GM21515 (cell line): Measurements from ENCODE around the gene AHDC1.
"Not testable (repeated sequence)": the region's sequence is repeated elsewhere in the genome, so short reads cannot be mapped to it uniquely, and the experiment has no call there.

Experiments
- ATAC-seq: cut with Tn5 transposase; IDR thresholded peaks from one replicate; pipeline ENCODE4 v1.9.1; 2021; ENCODE audit not compliant: unreplicated experiment

The AHDC1 gene

DNA sequence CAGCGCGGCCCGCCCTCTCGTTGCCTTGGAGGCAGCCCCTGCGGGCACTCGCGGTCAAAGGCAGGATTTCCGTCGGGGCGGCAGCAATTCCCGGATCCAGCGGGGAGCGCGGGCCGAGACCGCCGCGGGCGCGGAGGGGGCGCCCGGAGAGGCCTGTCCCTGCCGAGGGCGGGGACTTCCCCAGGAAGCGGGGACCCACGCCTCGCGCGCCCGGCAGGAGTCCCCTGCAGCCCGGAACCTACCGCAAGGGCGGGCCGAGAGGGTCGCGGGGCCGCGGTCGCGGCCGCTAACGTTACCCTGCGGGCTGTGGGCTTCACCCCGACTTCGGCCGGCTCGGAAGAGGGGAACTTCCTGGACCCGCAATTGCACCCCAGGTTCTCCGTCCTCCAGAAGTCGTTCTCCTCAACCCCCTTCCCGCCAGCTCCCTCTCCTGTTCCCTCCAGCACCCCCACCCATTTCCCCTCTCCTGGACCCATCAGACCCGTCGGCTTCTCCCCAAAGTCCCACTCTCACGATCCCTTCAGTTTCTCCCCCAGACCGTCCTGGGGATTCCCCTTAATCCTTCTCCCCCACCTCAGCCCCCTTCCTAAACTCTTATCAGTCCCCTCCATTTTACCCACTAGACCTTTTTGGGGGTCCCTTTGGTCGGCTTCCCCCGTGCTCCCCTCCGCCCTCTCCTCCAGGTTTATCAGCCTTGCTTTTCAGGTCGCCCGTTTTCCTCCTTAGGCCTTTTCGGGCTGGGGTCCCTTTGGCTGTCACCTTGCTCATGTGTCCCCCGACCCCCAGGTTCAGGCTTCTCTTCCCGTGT, 30.4 kb upstream of the AHDC1 start:
- no peak for ATAC-seq

- ATAC-seq: no peak
These were observed 29.8 kb upstream of the AHDC1 start for GRCh38 chr1:27633640-27634176.

DNA sequence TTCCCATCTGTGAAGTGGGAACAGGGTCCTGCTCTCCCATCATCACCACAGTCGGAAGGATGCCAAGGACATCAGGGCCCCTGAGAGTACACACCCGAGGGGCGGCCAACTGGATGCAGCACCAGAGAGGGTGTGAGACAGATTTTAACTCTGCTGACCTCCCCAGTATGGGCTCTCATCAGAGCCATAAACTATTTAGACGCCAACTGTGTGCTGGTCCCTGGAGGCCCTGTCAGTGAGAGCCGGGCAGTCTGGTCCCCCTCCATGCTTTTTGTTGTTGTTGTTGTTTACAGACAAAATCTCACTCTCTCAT, 29.3 kb upstream of the AHDC1 start:
- ATAC-seq: no peak

DNA sequence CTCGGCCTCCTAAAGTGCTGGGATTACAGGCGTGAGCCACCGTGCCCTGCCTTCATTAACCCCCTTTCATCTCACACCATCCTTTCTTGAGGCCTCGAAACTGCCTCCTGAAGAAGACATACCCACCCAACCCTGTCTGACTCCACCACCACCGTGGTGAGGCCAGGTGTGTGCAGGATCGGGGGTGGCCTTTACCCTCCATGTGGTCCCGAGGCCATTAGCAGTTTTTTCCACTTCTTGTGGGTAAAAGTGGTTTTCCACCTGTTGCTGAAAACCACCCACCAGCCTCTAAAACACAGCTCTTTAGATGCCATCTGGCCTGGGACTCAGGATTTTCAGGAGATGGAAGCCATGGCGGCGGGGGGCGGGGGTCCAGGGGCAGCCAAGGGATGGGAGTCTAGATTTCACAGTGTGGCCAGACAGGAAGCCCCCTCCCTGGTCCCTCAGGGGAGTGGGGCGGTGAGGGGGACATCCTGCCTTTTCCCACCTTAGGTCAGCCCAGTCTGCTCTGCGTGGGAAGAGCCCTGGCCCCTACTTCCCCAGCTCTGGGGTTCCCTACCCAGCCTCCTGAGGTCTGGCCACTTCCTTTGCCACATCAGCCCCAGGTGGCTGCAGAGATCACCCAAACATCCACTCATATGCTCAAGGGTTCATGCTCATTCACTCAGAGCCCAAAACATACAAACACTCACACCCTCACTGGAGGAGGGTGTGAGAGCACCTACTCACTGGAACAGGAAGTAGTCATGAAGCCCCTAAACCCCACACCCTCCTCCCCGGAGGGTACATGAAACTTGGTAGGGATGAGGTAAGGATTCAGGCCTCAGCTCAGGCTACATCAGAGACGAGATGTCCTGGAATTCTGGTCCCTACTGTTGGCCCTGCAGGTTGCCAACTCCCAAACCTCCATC, 28.7 kb upstream of the AHDC1 start:
- no peak for ATAC-seq

GRCh38 chr1:27630859-27631491, 27.0 kb upstream of the AHDC1 start:
- no peak for ATAC-seq

DNA sequence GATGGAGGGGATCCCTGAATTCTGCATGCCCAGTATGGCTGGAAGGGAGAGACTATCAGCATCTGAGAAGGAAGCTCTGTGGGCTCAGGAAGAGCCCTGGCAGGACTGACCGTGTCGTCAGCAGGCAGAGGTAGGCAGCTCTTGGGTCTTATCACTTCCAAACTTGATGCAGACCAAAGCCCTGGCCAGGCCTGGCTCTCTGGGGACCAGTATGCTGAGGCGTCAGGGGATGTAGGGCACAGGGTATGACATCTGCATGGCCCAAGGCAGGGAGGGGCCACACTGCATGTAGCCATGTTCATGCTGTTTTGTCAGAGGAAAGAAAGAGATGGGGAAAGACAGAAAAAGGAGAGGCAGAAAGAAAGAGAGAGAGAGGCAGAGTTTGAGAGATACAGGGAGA, 24.8 kb upstream of the AHDC1 start:
- ATAC-seq: no peak

DNA sequence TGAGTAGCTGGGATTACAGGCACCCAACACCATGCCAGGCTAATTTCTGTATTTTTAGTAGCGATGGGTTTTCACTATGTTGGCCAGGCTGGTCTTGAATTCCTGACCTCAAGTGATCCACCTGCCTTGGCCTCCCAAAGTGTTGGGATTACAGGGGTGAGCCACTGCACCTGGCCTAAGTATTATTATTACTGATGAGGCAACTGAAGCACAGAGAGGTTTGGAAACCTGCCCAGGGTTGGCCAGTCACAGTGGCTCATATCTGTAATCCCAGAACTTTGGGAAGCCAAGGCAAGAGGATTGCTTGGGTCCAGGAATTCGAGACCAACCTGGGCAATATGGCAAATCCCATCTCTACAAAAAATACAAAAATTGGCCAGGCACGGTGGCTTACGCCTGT, 23.8 kb upstream of the AHDC1 start:
- not testable (repeated sequence) for ATAC-seq

GRCh38 chr1:27627061-27627460, 23.1 kb upstream of the AHDC1 start:
- ATAC-seq: no peak

- ATAC-seq: no peak
These were observed 22.3 kb upstream of the AHDC1 start for GRCh38 chr1:27626031-27626935.

DNA sequence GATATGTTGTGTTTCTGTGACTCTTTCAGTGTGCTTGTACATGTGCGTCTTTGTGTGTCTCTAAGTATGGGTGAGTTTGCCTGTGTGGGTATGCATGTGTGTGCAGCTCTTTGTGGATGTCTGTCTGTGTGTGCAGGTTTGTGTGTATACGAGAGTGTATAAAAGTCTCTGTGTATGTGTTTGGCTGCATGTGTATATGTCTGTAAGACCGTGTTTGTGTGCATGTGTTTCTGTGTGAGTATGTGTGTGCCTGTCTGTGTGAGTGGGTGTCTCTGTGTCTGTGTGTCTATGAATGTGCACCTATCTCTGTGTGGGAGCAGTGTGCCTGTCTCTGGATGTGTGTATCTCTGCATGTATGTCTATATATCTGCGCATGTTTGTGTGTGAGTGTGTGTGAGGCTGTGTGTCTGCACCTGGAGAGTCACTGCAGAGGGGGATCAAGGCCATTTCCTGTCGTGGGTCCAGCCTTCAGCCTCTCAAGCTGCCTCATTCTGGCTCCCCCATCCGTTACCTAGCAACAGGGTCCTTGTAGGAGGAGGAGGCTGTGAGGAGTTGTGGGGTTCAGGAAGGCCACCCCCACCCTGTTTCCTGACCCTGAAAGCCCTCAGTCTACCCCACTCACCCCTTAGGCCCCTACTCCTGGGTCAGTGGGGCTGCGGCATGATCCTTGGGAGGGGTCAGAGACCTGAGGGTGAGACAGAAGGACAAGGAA, 20.7 kb upstream of the AHDC1 start:
- ATAC-seq: no peak

GRCh38 chr1:27623327-27624212, 19.6 kb upstream of the AHDC1 start:
- no peak for ATAC-seq

GRCh38 chr1:27622828-27623227, 18.9 kb upstream of the AHDC1 start:
- ATAC-seq: no peak

GRCh38 chr1:27621051-27621920, 17.3 kb upstream of the AHDC1 start:
- ATAC-seq: no peak

- not testable (repeated sequence) for ATAC-seq
These were observed 16.0 kb upstream of the AHDC1 start for GRCh38 chr1:27619782-27620438.

- no peak for ATAC-seq
These were observed 14.6 kb upstream of the AHDC1 start for GRCh38 chr1:27618341-27619082.

DNA sequence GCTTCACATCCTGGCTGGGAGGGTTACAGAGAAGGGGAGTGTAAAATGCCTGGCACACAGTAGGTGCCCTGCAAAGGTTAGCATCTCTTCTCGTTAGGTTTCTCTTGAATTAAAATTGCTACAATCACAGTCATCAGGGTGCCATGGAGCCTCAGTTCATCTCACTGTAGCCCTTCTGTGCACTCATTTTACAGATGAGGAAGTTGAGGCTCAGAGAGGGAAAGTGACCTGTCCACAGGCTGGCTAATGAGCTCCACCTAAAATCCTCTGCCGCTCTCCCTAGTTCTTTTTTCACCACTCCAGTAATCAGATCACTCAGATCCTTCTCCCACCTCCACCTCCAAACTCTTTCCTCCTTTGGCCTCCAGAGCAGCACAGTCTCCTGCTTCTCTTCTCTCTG, 13.5 kb upstream of the AHDC1 start:
- no peak for ATAC-seq

DNA sequence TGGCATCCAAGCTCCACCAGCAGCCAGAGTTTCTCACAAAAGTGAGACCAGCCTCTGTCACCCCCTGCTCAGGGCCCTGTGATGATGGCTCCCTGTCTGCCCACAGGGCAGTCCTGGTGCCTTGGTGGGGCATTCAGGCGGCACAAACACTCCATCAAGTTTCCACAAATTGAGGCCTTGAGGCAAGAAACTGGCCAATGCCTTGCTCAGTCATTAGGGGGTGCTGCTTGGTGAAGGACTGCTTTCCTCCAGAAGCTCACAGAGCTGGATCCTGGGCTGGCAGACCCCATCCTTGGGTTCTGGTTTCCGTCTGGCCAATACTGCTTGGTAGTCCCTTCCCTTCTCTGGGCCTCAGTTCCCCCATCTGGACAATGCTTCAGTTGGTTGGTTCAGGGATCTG, 12.5 kb upstream of the AHDC1 start:
- no peak for ATAC-seq
